ENCODE results near the gene TBC1D32.

DNA sequence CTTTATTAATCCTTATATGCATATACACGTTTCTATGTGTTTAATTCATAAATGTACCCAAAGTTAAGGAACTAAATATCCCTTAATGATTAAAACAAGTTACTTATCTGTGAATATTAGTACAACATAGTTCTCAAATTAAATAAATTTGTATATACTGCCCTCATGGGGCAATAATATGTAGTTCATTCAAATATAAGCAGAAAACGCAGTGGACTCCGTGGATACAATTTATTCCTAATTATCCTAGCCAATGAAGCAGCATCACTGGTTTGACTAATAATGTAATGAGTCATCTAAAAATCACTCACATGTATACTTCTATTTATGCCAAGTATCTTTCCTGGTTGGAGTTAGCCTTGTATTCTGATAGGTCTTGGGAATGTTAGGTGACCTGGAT, 111.6 kb downstream of the TBC1D32 start:
- TF ChIP-seq CTCF (IDR thresholded peaks at IDR 0.05), result no peak
- TF ChIP-seq POLR2A (IDR thresholded peaks at IDR 0.05), result no peak
